ENCODE measurements around the gene ZNF526. TPM values are rescaled to one million over a fixed set of nuclear protein-coding genes. Genes with fewer than 3 reads are reported as not detected.

ZNF526 gene
- total RNA-seq, 1 experiment from 2014 or later, result 13.1 TPM

DNA sequence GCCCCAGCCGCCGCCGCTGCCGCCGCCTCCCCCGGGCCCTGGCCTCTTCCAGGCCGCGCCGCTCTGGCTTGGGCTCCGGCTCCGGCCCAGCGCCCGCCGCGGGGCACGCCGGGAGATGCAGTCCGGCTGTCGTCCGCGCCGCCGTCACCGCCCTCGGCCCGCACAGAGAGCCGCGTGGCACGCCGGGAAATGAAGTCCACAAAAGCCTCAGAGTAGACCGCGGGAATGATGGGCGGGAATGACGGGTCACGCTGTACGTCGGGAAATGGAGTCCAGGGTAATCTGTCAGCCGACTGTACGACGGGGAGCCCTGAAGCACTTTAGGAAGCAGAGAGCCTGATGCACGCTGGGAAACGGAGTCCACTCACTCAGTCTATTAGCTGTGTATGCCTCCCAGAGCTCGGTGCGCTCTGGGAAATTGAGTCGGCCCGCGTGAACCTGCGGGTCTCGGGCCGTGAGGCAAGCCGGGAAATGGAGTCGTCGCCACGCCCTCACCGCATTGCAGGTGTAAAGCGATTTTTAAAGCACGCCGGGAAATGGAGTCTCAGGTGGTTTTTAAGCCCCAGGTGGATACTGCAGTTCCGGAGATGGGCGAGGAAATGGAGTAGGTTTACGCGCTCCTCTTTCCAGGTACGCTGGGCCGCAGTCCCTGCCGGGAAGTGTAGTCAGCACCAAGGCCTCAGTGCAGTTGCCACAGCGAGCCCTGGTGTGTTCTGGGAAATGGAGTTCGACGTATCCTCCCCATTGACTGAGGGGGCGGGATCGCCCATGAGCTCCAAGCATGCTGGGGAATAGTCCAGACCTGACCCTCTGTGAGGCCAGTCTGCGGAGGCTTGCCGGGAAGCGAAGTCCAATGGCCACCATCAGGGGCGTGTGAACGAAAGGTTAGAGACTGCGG is 22.6 kb downstream of the ZNF526 start, which contains the start of gene GSK3A (continued):
- no peak for TF ChIP-seq EZH2 (IDR thresholded peaks at IDR 0.05)
- peak; percentile 86 for TF ChIP-seq TCF7L2 (IDR thresholded peaks at IDR 0.05; ENCODE audit: borderline replicate concordance, extremely low read depth, insufficient read depth, insufficient read length)
- peak; percentile 91 for TF ChIP-seq POLR2A (IDR thresholded peaks at IDR 0.05; ENCODE audit: borderline replicate concordance, extremely low read depth, insufficient read depth, insufficient read length)
- no peak for TF ChIP-seq FOSL1 (IDR thresholded peaks at IDR 0.05; ENCODE audit: low read depth)
- TF ChIP-seq POLR2AphosphoS5 (IDR thresholded peaks at IDR 0.05; ENCODE audit: low read depth, low read length), result peak; percentile 99
- peak; percentile 88 for TF ChIP-seq ELF1 (IDR thresholded peaks at IDR 0.05; ENCODE audit: borderline replicate concordance, low read depth)
- no peak; the same call in none of the 2 replicates for TF ChIP-seq ZFX (IDR thresholded peaks at IDR 0.05)

- intact Hi-C loops (cut with micrococcal nuclease), result loop anchor here (1.0 to 5.0 kb wide), 2 partner anchors 136 to 153 kb away; no protein-coding TSS in a partner anchor
- ChIA-PET POLR2A (interaction anchor here (0.9 to 2.4 kb wide), 3 partner anchors 35 to 57 kb away, joined by 3 to 19 read pairs (median 7); partner anchors contain the start of genes PAFAH1B3 and PRR19), RAD21 (ENCODE audit: low non-redundant PET in 1 of 2, low total read pairs in 2 of 2, uncharacterized antibody in 2 of 2, unreplicated experiment in 2 of 2) (interaction anchor here (0.5 to 1.0 kb wide), 2 partner anchors 35 to 39 kb away, joined by 4 to 5 read pairs; no protein-coding TSS in a partner anchor), CTCF (interaction anchor here (0.6 to 3.8 kb wide), 9 partner anchors 14 to 210 kb away, joined by 3 to 63 read pairs (median 4); no protein-coding TSS in a partner anchor)
- Histone ChIP-seq H3K79me2 (ENCODE audit: insufficient read depth, low read length) (peaks cover 34% of the 10 kb centered on the region), H3K27me3 (ENCODE audit: insufficient read depth, low read length) (no peaks in the 10 kb centered on the region), H3K4me1 (ENCODE audit: control insufficient read depth in 1 of 2, insufficient read depth in 2 of 2, low read length in 2 of 2) (peaks cover 13 to 45% of the 10 kb centered on the region in 2 experiments), H2AFZ (ENCODE audit: low read depth, low read length, poor library complexity, severe bottlenecking) (no peak overlapping the region), H3K9me2 (ENCODE audit: insufficient read depth) (no peaks in the 10 kb centered on the region), H3K9ac (ENCODE audit: low read length) (peak overlapping the region; percentile 79), H3K4me3 (replicated peaks in 1 of 2; ENCODE audit: low read depth in 1 of 2, low read length in 2 of 2) (peak overlapping the region; percentile 69 to 93), H3K27ac (ENCODE audit: low read depth, low read length) (peak overlapping the region; percentile 78), H3K9me3 (ENCODE audit: control insufficient read depth in 1 of 2, insufficient read depth in 1 of 2, low read depth in 1 of 2, low read length in 2 of 2) (no peaks in the 10 kb centered on the region), H3K36me3 (ENCODE audit: control insufficient read depth in 1 of 2, insufficient read depth in 2 of 2, low read length in 2 of 2) (peaks cover 0 to 11% of the 10 kb centered on the region in 2 experiments; a peak in 2 of 4 replicates), H3K4me2 (ENCODE audit: low read length) (peak overlapping the region; percentile 84), H4K20me1 (ENCODE audit: insufficient read depth) (no peaks in the 10 kb centered on the region; the same call in 1 of the 2 replicates)
- BruUV-seq (replicated peaks), result no TSS peak
- ATAC-seq (peak; percentile 40), DNase-seq (ENCODE audit: low read depth, low spot score) (peak; percentile 93)
- peak; percentile 63 for TF ChIP-seq POLR2A (IDR thresholded peaks at IDR 0.05; ENCODE audit: borderline replicate concordance, extremely low read depth, insufficient read depth, insufficient read length)
- TF ChIP-seq, protein P1, sequence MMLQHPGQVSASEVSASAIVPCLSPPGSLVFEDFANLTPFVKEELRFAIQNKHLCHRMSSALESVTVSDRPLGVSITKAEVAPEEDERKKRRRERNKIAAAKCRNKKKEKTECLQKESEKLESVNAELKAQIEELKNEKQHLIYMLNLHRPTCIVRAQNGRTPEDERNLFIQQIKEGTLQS (IDR thresholded peaks at IDR 0.05), result no peak
- no peak for TF ChIP-seq ZNF274 (IDR thresholded peaks at IDR 0.05; ENCODE audit: low read depth, low read length)
- TF ChIP-seq ZFX (IDR thresholded peaks at IDR 0.05), result no peak
- peak; percentile 34; the same call in 1 of the 2 replicates for TF ChIP-seq EGR1 (IDR thresholded peaks at IDR 0.05; ENCODE audit: low read depth)
- TF ChIP-seq CTCF (IDR thresholded peaks at IDR 0.05 in 2 of 3, conservative IDR thresholded peaks at IDR 0.05 in 1 of 3; ENCODE audit: borderline replicate concordance in 1 of 3, insufficient read depth in 1 of 3, low read depth in 2 of 3, low read length in 2 of 3), result peak; percentile 51 to 82 (median 65)
- TF ChIP-seq, protein P2, sequence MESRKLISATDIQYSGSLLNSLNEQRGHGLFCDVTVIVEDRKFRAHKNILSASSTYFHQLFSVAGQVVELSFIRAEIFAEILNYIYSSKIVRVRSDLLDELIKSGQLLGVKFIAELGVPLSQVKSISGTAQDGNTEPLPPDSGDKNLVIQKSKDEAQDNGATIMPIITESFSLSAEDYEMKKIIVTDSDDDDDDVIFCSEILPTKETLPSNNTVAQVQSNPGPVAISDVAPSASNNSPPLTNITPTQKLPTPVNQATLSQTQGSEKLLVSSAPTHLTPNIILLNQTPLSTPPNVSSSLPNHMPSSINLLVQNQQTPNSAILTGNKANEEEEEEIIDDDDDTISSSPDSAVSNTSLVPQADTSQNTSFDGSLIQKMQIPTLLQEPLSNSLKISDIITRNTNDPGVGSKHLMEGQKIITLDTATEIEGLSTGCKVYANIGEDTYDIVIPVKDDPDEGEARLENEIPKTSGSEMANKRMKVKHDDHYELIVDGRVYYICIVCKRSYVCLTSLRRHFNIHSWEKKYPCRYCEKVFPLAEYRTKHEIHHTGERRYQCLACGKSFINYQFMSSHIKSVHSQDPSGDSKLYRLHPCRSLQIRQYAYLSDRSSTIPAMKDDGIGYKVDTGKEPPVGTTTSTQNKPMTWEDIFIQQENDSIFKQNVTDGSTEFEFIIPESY (IDR thresholded peaks at IDR 0.05; ENCODE audit: extremely low read depth, insufficient replicate concordance, low read length), result peak; percentile 86
- TF ChIP-seq CEBPB (IDR thresholded peaks at IDR 0.05; ENCODE audit: low read depth), result no peak
- TF ChIP-seq, protein P3, sequence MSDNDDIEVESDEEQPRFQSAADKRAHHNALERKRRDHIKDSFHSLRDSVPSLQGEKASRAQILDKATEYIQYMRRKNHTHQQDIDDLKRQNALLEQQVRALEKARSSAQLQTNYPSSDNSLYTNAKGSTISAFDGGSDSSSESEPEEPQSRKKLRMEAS (IDR thresholded peaks at IDR 0.05), result peak; percentile 77
- no peak for TF ChIP-seq EZH2phosphoT487 (IDR thresholded peaks at IDR 0.05; ENCODE audit: borderline replicate concordance)
- peak; percentile 84 for TF ChIP-seq TCF7L2 (IDR thresholded peaks at IDR 0.05; ENCODE audit: borderline replicate concordance, extremely low read depth, insufficient read depth, insufficient read length)
- TF ChIP-seq JUND (IDR thresholded peaks at IDR 0.05), result no peak
- TF ChIP-seq POLR2AphosphoS5 (IDR thresholded peaks at IDR 0.05; ENCODE audit: low read depth, low read length), result peak; percentile 32; the same call in 1 of the 2 replicates
Measured at GRCh38 chr19:42244347-42245220, 24.5 kb downstream of the ZNF526 start.
